Stimulated activated CD4-positive, alpha-beta T cell treated with anti-CD3 and anti-CD28 coated beads, Interleukin-1b, Interleukin-23, amount 100 ng/mL, for 48 hours (primary cell): Measurements from ENCODE around the gene FAM13B.

Experiments
- DNase-seq: peaks from one replicate; pipeline ENCODE4 v3.0.0-alpha.2; 2020

The FAM13B gene

DNA sequence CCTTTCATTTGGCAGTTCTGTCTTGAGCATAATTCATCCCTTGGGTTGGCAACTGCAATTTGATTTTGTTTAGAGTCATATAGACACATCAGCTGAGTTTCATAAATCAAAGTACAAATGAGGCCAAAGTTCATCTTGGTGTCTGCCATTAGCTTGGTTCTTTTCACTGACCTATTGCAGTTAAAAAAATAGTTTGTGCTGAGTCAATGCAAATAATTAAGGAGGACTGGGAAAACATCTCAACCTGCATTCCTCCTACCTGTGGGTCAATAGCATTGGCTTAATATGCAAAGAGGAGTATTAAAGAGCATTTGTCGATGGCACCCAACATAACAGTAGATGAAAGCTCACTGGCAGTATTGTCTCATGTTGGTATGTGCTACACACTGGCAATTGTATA lies 142.0 kb downstream of the FAM13B start:
- no peak for DNase-seq

DNA sequence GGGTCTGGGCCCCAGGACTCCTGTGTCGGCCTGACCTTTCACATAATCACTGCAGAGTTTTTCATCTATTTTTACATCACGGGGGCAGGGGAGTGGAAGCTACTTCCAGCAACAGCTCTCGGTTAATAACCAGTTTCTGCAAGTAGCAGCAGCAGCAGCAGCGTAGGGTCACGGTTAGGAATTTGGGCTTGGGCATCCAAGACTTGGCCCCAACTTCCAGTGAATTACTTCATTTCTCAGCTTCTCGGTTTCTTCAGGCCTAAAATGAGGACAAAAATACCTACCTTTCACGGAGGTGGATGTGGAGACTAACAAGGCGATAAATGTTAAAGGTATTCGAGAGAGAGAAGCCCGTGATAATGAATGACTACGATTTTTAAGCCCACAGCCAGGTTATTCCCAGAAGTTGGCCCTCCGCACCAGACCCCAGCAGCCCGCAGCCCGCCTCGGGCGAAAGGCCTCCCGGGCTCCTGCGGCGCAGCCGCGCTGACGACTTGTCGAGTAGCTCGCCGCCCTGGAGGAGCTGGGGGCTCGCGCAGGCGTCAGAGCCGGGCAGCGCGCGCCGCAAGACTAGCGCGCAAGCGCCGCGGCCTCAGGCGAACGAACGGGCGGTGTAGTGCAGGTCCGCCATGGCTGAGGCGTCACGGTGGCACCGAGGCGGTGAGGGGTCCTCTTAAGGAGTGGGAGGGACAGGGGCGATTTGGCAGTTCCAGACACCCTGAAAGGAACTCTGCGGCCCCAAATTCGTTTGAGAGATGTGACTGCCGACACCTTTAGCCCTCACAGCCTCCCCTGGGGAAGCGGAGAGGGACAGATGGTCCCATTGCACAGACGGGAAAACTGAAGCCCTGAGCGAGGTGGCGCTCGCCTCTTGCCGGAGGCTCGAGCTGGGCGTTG lies 143.8 kb downstream of the FAM13B start, which contains the start of gene PKD2L2:
Gene PKD2L2 (plus strand): TSS at position 595 of the 897 bp plus-strand sequence. CDS start 35 bp downstream, at position 630.
- peak; percentile 88 for DNase-seq

DNA sequence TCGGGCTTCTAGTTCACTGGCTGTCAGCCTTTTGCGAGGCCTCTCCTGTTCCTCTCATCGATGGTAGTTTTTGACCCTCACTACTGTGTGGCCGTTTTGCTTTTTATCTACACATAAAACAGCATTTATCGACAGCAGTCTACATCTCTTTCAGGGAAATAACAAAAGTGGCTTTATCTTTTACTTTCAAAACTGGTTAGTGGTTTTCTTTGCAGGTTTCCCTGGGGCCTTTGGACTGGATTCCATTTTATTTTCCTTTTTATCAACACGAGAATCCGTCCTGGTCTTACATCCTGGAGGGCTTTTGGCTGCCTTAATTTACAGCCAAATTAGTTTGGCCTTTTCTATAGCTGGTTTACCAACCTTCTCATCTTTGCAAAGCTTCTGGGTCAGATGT lies 144.4 kb downstream of the FAM13B start:
- DNase-seq = no peak
